Urothelium cell line (cell line): ENCODE results near the gene FHOD3.

Experiments used
- DNase-seq: peaks from one replicate; pipeline ENCODE4 v3.0.0; 2011; ENCODE audit warnings: low spot score, mixed read lengths
- FAIRE-seq: peaks from 2 replicates; lab custom pipeline; 2011; peaks lifted over from hg19 to GRCh38; lab: Jason Lieb, UNC

Gene FHOD3

GRCh38 chr18:36572135-36572856 is 274.8 kb downstream of the FHOD3 start:
- peak; percentile 24 for DNase-seq

GRCh38 chr18:36576339-36576738 is 278.8 kb downstream of the FHOD3 start:
- DNase-seq, result no peak

More at GRCh38 chr18:36572135-36572856, 274.8 kb downstream of the FHOD3 start:
- no peak for FAIRE-seq

GRCh38 chr18:36578871-36579710 is 281.6 kb downstream of the FHOD3 start:
- FAIRE-seq (no peak), DNase-seq (no peak)

More at GRCh38 chr18:36576339-36576738, 278.8 kb downstream of the FHOD3 start:
- no peak for FAIRE-seq

GRCh38 chr18:36580266-36580665 is 282.8 kb downstream of the FHOD3 start:
- FAIRE-seq (no peak), DNase-seq (no peak)

- DNase-seq (peak; percentile 12), FAIRE-seq (no peak)
Observed at GRCh38 chr18:36580874-36581750, 283.6 kb downstream of the FHOD3 start.

- FAIRE-seq, result no peak
- DNase-seq, result no peak
Observed at GRCh38 chr18:36582988-36583745, 285.7 kb downstream of the FHOD3 start.

- no peak for DNase-seq
Observed at GRCh38 chr18:36589857-36590543, 292.5 kb downstream of the FHOD3 start.

GRCh38 chr18:36590621-36591580 is 293.4 kb downstream of the FHOD3 start:
- FAIRE-seq, result no peak
- no peak for DNase-seq

More at GRCh38 chr18:36589857-36590543, 292.5 kb downstream of the FHOD3 start:
- no peak for FAIRE-seq

GRCh38 chr18:36592282-36592681 is 294.8 kb downstream of the FHOD3 start:
- FAIRE-seq (no peak), DNase-seq (no peak)

- DNase-seq (no peak), FAIRE-seq (no peak)
Observed at GRCh38 chr18:36593001-36593400, 295.5 kb downstream of the FHOD3 start.

- FAIRE-seq, result no peak
- no peak for DNase-seq
Observed at GRCh38 chr18:36593641-36594040, 296.1 kb downstream of the FHOD3 start.

GRCh38 chr18:36594621-36595020 is 297.1 kb downstream of the FHOD3 start:
- DNase-seq (no peak), FAIRE-seq (no peak)

GRCh38 chr18:36595046-36595817 is 297.7 kb downstream of the FHOD3 start:
- DNase-seq, result no peak
- FAIRE-seq, result no peak

- FAIRE-seq (no peak), DNase-seq (no peak)
Observed at GRCh38 chr18:36595818-36596215, 298.3 kb downstream of the FHOD3 start.

- FAIRE-seq, result no peak
- DNase-seq, result no peak
Observed at GRCh38 chr18:36597636-36598035, 300.1 kb downstream of the FHOD3 start.

- DNase-seq (no peak), FAIRE-seq (no peak)
Observed at GRCh38 chr18:36600548-36600947, 303.0 kb downstream of the FHOD3 start.

- no peak for FAIRE-seq
- no peak for DNase-seq
Observed at GRCh38 chr18:36601316-36601715, 303.8 kb downstream of the FHOD3 start.

GRCh38 chr18:36602071-36602470 is 304.6 kb downstream of the FHOD3 start:
- DNase-seq, result no peak
- no peak for FAIRE-seq
